K562 (cell line): ENCODE results near the gene LZTR1. TPM values are rescaled to one million over a fixed set of nuclear protein-coding genes. Genes with fewer than 3 reads are reported as not detected.

Source experiments
- BCL6 ChIP-seq: fragments of 250-450 bp; sonication (Bioruptor Pico); IDR thresholded peaks from 2 replicates; pipeline ENCODE4 v1.4.0; 2020
- CBX1 ChIP-seq: sonication (generic); IDR thresholded peaks from 2 replicates; pipeline ENCODE4 v1.6.1; 2016; ENCODE audit warnings: antibody characterized with exemption, low read depth, mild to moderate bottlenecking
- CSDE1 ChIP-seq, 2 experiments: fragments of 450-650 bp; IDR thresholded peaks; 2 replicates each; pipeline ENCODE4 v1.6.1; 2016; ENCODE audit warnings: mild to moderate bottlenecking in 1 of 2
- DLX4 ChIP-seq: fragments of 250-450 bp; sonication (Bioruptor Pico); IDR thresholded peaks from 2 replicates; pipeline ENCODE4 v1.6.1; 2021; ENCODE audit warnings: mild to moderate bottlenecking
- E2F5 ChIP-seq: sonication (generic); formaldehyde crosslinking; IDR thresholded peaks from 2 replicates; pipeline ENCODE4 v1.8.0; 2022; ENCODE audit warnings: mild to moderate bottlenecking, missing genetic modification reagents
- EGR1 ChIP-seq: fragments of 450-650 bp; conservative IDR thresholded peaks from 2 replicates; pipeline ENCODE4 v1.6.1; 2017; ENCODE audit warnings: mild to moderate bottlenecking
- IFI16 ChIP-seq: fragments of 250-450 bp; sonication (Bioruptor Pico); IDR thresholded peaks from 2 replicates; pipeline ENCODE4 v2.1.2; 2022; ENCODE audit warnings: mild to moderate bottlenecking, inconsistent platforms
- MYC ChIP-seq, 2 experiments: fragments of 250-450 bp in 1 of 2; sonication (Bioruptor Pico) in 1 of 2; IDR thresholded peaks; 2 replicates each; pipeline versions ENCODE4 v1.5.1 to v1.6.1; 2012 to 2021; ENCODE audit warnings: low read depth in 2 of 2, borderline replicate concordance in 1 of 2, improper control_type of control experiment in 1 of 2, low read length in 1 of 2, mild to moderate bottlenecking in 1 of 2, moderate library complexity in 1 of 2
- NR3C1 ChIP-seq: sonication (generic); formaldehyde crosslinking; IDR thresholded peaks from 2 replicates; pipeline ENCODE4 v1.8.1; 2022; ENCODE audit warnings: missing genetic modification reagents
- POLR2AphosphoS5 ChIP-seq: IDR thresholded peaks from 2 replicates; pipeline ENCODE4 v1.6.1; 2011; ENCODE audit warnings: mild to moderate bottlenecking, low read depth, low read length, moderate library complexity; ENCODE audit not compliant: control insufficient read depth, insufficient read depth
- PTRF ChIP-seq: fragments of 450-650 bp; IDR thresholded peaks from 2 replicates; pipeline ENCODE4 v1.6.1; 2016; ENCODE audit warnings: mild to moderate bottlenecking, missing genetic modification characterization, missing compliant biosample characterization
- SNRNP70 ChIP-seq: fragments of 200-400 bp; formaldehyde crosslinking; optimal IDR thresholded peaks from 2 replicates; pipeline ENCODE3; 2017; ENCODE audit warnings: low read depth, low read length
- SUPT5H ChIP-seq: fragments of 450-650 bp; IDR thresholded peaks from 2 replicates; pipeline ENCODE4 v1.6.1; 2016
- U2AF1 ChIP-seq: fragments of 200-400 bp; formaldehyde crosslinking; optimal IDR thresholded peaks from 2 replicates; pipeline ENCODE3; 2017; ENCODE audit warnings: mild to moderate bottlenecking, low read depth, low read length, moderate library complexity
- ZC3H11A ChIP-seq: IDR thresholded peaks from 2 replicates; pipeline ENCODE4 v1.6.1; 2012; ENCODE audit warnings: low read depth, low read length, improper control_type of control experiment
- ZKSCAN1 ChIP-seq: fragments of 150-350 bp; IDR thresholded peaks from 2 replicates; pipeline ENCODE4 v1.6.1; 2016; ENCODE audit warnings: low read depth, low read length
- ZNF586 ChIP-seq: fragments of 450-650 bp; formaldehyde crosslinking; conservative IDR thresholded peaks from 2 replicates; pipeline ENCODE4 v1.4.0; 2020; ENCODE audit warnings: mild to moderate bottlenecking, moderate library complexity
- polyA plus RNA-seq, 8 experiments: library from polyadenylated mRNA; depleted of rRNA in 4 of 8; stranded (reverse) in 5 of 8; unstranded in 3 of 8; fragments of >200 nt; fragmentation: Nextera tagmentation in 2 of 8; fragmentation: Illumina TruSeq in 1 of 8; extraction: Ambion mirVana in 2 of 8; extraction: Trizol in 1 of 8; gene quantifications; 2 replicates each; pipeline versions ENCODE4 v1.2.1 to v1.2.3, GENCODE V29; 2011 to 2014; ENCODE audit warnings: inconsistent platforms in 1 of 8, missing spikeins in 1 of 8
- total RNA-seq, 7 experiments: library from RNA; depleted of rRNA in 6 of 7; stranded (reverse); fragments of >200 nt in 6 of 7; fragmentation: Illumina TruSeq in 2 of 7; extraction: Trizol in 2 of 7; gene quantifications; 2 replicates each; pipeline versions ENCODE4 v1.2.1 to v1.2.3, GENCODE V29; 2011 to 2021; ENCODE audit warnings: low replicate concordance in 1 of 7
- TF ChIP-seq, protein P1 (sequence below): fragments of 450-650 bp; IDR thresholded peaks from 2 replicates; pipeline ENCODE4 v1.6.1; 2016; ENCODE audit warnings: mild to moderate bottlenecking
- TF ChIP-seq, protein P2 (sequence below): sonication (generic); formaldehyde crosslinking; IDR thresholded peaks from 2 replicates; pipeline ENCODE4 v1.9.0; 2022; ENCODE audit warnings: mild to moderate bottlenecking, missing genetic modification reagents
- TF ChIP-seq, protein P3 (sequence below), 2 experiments: fragments of 450-650 bp in 1 of 2; sonication (generic) in 1 of 2; formaldehyde crosslinking in 1 of 2; IDR thresholded peaks in 1 of 2; conservative IDR thresholded peaks in 1 of 2; 2 replicates each; pipeline versions ENCODE4 v1.6.1 to v1.8.1; 2016 to 2023; ENCODE audit warnings: mild to moderate bottlenecking in 2 of 2, moderate library complexity in 2 of 2, inconsistent platforms in 1 of 2, missing genetic modification reagents in 1 of 2
- TF ChIP-seq, protein P4 (sequence below): fragments of 450-650 bp; IDR thresholded peaks from 2 replicates; pipeline ENCODE4 v1.6.1; 2014; ENCODE audit warnings: low read depth, mild to moderate bottlenecking, moderate library complexity, borderline replicate concordance

Gene LZTR1
- total and polyA plus RNA-seq, 9 of the 15 experiments (the other 6 are each of a cell fraction or from before 2014, with no cell fraction given): 2.2 to 135 (median 63.0) TPM

GRCh38 chr22:20946080-20946986, 35.8 kb upstream of the LZTR1 start (continued):
- TF ChIP-seq, protein P1, sequence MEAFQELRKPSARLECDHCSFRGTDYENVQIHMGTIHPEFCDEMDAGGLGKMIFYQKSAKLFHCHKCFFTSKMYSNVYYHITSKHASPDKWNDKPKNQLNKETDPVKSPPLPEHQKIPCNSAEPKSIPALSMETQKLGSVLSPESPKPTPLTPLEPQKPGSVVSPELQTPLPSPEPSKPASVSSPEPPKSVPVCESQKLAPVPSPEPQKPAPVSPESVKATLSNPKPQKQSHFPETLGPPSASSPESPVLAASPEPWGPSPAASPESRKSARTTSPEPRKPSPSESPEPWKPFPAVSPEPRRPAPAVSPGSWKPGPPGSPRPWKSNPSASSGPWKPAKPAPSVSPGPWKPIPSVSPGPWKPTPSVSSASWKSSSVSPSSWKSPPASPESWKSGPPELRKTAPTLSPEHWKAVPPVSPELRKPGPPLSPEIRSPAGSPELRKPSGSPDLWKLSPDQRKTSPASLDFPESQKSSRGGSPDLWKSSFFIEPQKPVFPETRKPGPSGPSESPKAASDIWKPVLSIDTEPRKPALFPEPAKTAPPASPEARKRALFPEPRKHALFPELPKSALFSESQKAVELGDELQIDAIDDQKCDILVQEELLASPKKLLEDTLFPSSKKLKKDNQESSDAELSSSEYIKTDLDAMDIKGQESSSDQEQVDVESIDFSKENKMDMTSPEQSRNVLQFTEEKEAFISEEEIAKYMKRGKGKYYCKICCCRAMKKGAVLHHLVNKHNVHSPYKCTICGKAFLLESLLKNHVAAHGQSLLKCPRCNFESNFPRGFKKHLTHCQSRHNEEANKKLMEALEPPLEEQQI: no peak
- TF ChIP-seq CSDE1 (IDR thresholded peaks at IDR 0.05) (no peak), PTRF (tag) (no peak; the same call in 1 of the 2 replicates), SUPT5H (peak; percentile 14; the same call in 1 of the 2 replicates), DLX4 (CRISPR knock-in tag) (no peak), U2AF1 (no peak), ZC3H11A (peak; percentile 84; the same call in 1 of the 2 replicates), SNRNP70 (no peak), IFI16 (CRISPR knock-in tag) (0 out of 2 replicates have a peak, but pooled peaks have one; percentile 30), E2F5 (CRISPR knock-in tag) (no peak), EGR1 (no peak), ZNF586 (CRISPR knock-in tag) (no peak), POLR2AphosphoS5 (no peak), CBX1 (no peak), ZKSCAN1 (no peak), BCL6 (CRISPR knock-in tag) (no peak), MYC (IDR thresholded peaks at IDR 0.05; ENCODE audit: low read depth, low read length) (no peak), MYC (CRISPR knock-in tag; IDR thresholded peaks at IDR 0.05; ENCODE audit: borderline replicate concordance, low read depth) (no peak), NR3C1 (CRISPR knock-in tag) (no peak)
- TF ChIP-seq, protein P2, sequence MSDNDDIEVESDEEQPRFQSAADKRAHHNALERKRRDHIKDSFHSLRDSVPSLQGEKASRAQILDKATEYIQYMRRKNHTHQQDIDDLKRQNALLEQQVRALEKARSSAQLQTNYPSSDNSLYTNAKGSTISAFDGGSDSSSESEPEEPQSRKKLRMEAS (CRISPR knock-in tag): no peak; the same call in 1 of the 2 replicates
- TF ChIP-seq, protein P3, sequence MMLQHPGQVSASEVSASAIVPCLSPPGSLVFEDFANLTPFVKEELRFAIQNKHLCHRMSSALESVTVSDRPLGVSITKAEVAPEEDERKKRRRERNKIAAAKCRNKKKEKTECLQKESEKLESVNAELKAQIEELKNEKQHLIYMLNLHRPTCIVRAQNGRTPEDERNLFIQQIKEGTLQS (IDR thresholded peaks at IDR 0.05): no peak
- TF ChIP-seq, protein P3 (CRISPR knock-in tag; conservative IDR thresholded peaks at IDR 0.05): no peak
- TF ChIP-seq, protein P4, sequence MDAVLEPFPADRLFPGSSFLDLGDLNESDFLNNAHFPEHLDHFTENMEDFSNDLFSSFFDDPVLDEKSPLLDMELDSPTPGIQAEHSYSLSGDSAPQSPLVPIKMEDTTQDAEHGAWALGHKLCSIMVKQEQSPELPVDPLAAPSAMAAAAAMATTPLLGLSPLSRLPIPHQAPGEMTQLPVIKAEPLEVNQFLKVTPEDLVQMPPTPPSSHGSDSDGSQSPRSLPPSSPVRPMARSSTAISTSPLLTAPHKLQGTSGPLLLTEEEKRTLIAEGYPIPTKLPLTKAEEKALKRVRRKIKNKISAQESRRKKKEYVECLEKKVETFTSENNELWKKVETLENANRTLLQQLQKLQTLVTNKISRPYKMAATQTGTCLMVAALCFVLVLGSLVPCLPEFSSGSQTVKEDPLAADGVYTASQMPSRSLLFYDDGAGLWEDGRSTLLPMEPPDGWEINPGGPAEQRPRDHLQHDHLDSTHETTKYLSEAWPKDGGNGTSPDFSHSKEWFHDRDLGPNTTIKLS: no peak
